SW480 (cell line): ENCODE results near the gene SLC35G2.
"Not testable (repeated sequence)": the region's sequence is repeated elsewhere in the genome, so short reads cannot be mapped to it uniquely, and the experiment has no call there.

Source experiments
- DNase-seq: peaks from one replicate; pipeline ENCODE4 v3.0.0-alpha.2; 2016; ENCODE audit warnings: low spot score

The SLC35G2 gene

DNA sequence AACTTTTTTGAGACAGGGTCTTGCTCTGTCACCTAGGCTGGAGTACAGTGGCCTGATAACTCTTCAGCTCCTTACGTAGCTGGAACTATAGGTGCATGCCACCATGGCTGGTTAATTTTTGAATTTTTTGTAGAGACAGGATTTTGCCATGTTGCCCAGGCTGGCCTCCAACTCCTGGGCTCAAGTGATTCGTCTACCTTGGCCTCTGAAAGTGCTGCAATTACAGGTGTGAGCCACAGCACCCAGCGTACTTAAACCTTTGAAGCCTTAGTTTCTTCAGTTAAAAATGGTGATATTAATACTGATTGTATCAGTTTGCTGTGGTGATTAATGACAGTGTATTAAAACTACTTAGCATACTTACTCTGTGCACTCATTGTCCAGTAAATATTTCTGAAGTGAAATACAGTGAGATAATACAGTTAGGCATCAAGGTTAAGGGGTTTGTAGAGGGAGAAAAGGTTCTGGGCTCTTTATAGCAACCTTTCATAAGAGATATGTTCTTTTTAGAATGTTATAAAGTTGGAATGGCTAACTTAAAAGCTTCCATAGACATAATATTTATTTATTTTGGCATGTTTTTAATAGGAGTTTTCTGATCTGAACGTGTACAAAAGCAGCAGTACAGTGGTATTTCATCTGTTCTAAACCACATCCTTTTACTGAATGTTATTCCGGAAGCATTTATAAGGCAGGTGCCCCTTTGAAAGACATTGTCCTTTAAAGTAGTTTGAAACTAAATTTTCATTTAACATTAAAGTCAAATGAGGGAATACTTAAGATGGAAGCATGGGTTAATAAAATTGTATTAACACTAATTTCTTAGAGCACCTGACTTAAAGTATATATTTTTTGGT, 66.7 kb downstream of the SLC35G2 start:
- DNase-seq: no peak

- no peak for DNase-seq
These were observed 71.0 kb downstream of the SLC35G2 start for GRCh38 chr3:136889947-136890346.

- DNase-seq: no peak
These were observed 73.3 kb downstream of the SLC35G2 start for GRCh38 chr3:136891934-136892855.

DNA sequence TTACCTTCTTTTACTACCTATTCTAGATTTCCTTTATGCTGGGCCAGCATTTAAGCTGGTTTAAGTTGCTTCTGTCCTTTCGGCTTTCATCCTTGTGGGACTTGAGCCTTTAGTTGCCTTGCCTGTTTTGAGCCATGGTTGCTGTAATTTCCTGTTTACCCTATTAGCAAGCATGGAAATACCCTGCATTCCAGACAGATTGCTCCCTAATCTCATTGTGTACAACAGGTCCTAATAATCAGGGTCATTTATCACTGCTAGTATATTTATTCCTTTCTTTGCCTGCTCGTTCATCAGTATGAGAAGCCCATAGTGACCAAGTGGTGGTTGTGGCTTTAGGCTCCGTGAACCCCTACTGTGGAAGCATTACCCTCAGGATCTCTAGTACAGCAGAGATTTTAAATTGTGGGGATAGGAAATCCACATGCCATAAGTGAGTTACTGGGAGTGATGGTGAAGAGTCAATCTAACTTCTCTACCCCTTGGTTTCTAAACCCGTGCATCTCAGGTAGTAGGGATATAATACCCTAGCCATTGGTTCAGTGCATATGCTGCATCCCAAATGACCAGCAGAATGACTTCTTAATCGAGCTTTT, 75.0 kb downstream of the SLC35G2 start:
- no peak for DNase-seq

DNA sequence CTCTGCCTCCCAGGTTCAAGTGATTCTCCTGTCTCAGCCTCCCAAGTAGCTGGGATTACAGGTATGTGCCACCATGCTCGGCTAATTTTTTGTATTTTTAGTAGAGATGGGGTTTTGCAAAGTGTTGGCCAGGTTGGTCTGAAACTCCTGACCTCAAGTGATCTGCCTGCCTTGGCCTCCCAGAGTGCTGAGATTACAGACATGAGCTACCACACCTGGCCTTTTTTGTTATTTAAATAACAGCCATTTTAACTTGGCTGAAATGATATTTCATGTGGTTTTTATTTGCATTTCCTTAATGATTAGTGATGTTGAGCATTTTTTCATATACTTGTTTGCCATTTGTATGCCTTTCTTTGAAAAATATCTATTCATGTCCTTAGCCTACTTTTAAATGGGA, 78.2 kb downstream of the SLC35G2 start:
- DNase-seq: not testable (repeated sequence)

GRCh38 chr3:136898549-136898948, 79.6 kb downstream of the SLC35G2 start:
- DNase-seq: no peak

DNA sequence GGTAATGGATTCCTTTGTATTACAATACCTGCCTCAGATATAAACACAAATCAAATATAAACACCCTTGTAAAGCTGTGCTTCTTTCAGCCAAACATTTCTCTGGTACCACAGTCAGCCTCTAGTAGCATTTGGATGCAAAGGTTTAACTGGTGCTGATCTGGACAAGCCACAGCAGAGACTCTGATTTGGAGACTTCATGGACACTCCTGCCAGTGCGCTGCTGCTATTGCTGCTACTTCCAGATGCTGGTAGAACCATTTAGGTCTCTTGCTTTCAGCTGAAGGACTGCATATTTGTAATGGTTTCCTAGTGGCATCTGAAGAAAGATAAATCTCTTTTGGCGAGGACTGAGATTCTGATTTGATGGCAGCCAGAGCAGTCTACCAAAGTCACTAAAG, 80.0 kb downstream of the SLC35G2 start:
- no peak for DNase-seq

GRCh38 chr3:136899622-136900158, 80.8 kb downstream of the SLC35G2 start:
- no peak for DNase-seq

- not testable (repeated sequence) for DNase-seq
These were observed 81.8 kb downstream of the SLC35G2 start for GRCh38 chr3:136900694-136901093.

DNA sequence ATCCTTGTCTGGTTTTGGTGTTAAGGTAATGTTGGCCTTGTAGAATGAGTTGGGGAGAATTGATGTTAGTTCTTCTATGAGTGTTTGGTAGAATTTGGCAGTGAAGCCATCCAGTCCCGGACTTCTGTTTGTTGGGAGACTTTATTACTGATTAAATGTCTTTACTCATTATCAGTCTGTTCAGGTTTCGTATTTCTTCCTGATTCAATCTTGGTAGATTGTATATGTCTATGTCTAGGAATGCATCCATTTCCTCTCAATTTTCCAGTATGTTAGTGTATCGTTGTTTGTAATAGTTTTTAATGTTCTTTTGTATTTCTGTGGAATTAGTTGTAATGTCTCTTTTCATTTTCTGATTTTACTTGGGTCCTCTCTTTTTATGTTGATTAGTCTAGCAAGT, 82.5 kb downstream of the SLC35G2 start:
- DNase-seq: no peak

GRCh38 chr3:136902530-136902929, 83.6 kb downstream of the SLC35G2 start:
- DNase-seq: not testable (repeated sequence)

GRCh38 chr3:136903899-136904298, 85.0 kb downstream of the SLC35G2 start:
- no peak for DNase-seq

DNA sequence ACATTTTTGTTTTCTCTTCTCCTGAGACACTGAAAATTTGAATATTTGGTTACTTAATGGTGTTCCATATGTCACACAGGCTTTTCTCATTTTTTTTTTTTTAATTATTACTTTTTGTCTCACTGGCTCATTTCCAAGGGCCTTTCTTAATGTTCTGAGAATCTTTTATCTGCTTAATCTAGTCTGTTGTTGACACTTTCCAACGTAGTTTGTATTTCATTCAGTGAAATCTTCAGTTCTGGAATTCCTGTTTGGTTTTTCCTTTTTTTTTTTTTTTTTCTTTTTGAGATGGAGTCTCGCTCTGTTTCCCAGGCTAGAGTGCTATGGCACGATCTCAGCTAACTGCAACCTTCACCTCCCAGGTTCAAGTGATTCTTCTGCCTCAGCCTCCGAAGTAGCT, 85.8 kb downstream of the SLC35G2 start:
- DNase-seq: no peak
